GM04504 (cell line): Measurements from ENCODE around the gene SHH.

Experiments
- DNase-seq: peaks from one replicate; pipeline ENCODE4 v3.0.0-alpha.2; 2012; ENCODE audit warnings: low read depth

Gene SHH

DNA sequence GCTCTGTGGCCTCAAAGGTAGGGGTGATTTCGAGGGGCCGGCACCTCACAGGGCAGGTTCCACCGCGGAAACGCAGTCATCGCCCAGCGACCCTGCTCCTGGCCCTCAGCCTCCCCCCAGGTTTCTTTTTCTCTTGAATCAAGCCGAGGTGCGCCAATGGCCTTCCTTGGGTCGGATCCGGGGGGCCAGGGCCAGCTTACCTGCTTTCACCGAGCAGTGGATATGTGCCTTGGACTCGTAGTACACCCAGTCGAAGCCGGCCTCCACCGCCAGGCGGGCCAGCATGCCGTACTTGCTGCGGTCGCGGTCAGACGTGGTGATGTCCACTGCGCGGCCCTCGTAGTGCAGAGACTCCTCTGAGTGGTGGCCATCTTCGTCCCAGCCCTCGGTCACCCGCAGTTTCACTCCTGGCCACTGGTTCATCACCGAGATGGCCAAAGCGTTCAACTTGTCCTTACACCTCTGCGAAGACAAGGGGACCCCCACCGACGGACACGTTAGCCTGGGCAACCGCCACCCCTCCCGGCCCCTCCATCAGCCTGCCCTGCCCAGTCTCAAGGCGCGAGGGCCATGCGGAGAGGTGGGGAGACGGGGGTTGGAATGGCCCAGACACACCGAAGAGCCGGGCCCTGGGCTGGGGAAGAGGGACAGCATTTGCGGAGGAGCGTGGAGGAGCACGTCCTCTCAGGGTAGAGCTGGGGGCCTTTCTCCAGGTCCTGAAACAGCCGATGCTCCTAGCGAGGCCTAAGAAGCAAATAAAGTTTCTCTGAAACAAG is 6.0 kb downstream of the SHH start:
- no peak for DNase-seq

- DNase-seq = no peak
Measured at GRCh38 chr7:155805826-155806095, 6.5 kb downstream of the SHH start.

DNA sequence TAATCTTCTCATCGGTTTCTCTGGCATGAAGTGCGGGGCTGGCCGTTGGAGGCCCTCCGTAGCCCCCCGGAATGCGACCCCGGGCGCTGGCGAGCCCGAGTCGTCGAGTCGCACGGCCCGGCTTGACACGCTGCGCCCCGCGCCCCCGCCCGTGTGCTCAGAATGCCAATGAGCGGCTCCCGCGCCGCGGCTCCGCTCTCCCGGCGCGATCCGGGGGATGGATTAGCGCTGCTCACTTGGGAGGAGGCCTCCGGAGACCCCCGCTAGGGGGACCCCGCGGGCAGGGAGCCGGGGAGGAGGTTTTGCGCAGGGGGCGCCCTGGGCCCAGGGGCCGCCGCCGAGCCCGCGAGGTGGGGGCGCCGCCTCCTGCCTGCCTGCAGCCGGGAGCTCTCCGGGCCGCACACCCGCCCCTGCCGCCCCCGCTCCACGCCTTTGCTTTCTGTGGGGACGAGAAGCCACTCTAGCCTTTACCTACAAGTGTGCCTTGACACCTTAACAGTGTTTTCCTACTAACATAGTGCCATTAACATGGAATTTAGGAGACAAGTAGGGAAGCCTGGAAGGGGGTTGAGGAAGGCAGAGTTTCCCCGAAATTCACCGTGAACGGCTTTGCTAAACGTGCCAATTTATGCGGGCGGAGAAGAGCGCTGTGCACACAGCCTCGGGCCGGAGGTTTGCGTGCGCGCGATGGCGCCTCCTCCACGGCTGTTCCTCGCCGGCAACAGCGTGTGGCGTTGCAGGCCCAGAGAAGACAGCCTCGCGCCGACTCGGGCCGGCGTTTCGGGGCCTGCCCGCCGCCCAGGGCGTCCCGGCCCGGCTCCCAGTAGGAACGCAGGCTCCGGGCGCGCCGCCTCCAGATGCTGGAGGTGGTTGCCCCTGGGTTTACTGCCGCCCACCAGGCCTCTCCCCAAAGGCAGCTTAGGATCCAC is 7.1 kb downstream of the SHH start:
- peak; percentile 25 for DNase-seq

DNA sequence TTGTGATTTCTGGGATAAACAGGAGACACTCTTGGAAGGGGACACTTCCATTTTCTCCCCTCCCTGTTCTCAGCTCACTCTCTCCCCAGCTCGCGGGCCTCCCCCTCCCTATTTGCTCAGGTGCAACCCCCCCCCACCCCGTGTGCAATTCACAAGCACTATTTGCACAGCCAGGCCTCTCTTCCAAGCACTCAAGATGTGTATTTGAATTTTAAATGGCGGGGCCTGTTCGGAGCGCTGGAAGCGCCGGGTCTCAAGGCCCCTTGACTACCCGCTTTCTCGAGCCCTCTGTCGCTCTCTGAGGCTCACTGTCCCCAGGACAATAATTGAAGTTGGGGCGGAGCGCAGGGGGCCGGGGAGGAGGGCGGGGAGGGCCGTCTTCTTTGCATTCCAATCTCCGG is 7.8 kb downstream of the SHH start:
- no peak for DNase-seq

- no peak for DNase-seq
Measured at GRCh38 chr7:155803418-155804376, 8.6 kb downstream of the SHH start.

GRCh38 chr7:155802906-155803417 is 9.3 kb downstream of the SHH start:
- no peak for DNase-seq

- DNase-seq = no peak
Measured at GRCh38 chr7:155802291-155802690, 10.0 kb downstream of the SHH start.

GRCh38 chr7:155800741-155801267 is 11.5 kb downstream of the SHH start:
- no peak for DNase-seq

GRCh38 chr7:155800301-155800700 is 12.0 kb downstream of the SHH start:
- DNase-seq = no peak

- no peak for DNase-seq
Measured at GRCh38 chr7:155799514-155799913, 12.7 kb downstream of the SHH start.

GRCh38 chr7:155798673-155799439 is 13.4 kb downstream of the SHH start:
- DNase-seq = no peak

DNA sequence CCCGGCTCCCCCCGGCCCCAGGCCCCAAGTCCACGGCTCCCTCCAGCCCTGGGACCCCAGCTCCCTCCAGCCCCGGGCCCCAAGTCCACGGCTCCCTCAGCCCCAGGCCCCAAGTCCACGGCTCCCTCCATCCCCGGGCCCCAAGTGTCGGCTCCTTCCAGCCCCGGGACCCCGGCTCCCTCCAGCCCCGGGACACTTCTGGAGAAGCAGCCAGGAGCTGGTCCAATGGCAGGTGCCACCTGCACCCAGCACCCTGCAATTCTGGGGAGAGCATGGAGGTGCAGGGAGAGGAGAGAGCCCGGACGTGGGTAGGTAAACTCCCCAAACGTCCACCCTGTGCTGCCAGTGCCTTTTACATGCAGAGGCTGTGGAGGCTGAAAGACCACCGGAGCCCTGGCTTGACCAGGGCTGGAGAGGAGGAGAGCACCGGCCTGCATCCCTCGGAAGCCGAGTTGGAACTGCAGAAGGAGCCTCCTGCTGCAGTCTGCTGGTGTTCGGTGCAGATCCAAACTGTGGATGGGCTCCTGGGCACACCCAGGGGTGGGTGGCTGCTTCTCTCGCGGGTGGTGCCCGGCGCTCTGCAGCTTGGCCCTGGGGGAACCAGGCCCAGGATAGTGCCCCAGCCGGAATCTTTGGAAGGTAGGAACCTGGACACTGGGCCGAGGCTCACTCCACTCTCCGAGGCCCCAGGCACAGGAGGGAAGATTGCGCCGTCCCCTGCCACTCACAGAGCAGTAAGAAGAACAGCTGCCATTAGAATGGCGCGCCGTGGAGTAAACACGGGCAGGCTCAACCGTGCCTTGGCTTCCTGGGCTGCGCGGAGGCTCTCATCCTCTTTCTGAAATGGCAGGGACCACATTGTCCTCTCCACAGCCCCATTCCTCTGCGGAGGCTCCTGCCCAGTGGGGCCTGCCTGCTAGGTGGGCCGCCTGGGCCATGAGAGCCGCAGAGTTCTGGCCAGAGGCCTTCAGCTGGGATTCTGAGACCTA is 14.7 kb downstream of the SHH start:
- no peak for DNase-seq

DNA sequence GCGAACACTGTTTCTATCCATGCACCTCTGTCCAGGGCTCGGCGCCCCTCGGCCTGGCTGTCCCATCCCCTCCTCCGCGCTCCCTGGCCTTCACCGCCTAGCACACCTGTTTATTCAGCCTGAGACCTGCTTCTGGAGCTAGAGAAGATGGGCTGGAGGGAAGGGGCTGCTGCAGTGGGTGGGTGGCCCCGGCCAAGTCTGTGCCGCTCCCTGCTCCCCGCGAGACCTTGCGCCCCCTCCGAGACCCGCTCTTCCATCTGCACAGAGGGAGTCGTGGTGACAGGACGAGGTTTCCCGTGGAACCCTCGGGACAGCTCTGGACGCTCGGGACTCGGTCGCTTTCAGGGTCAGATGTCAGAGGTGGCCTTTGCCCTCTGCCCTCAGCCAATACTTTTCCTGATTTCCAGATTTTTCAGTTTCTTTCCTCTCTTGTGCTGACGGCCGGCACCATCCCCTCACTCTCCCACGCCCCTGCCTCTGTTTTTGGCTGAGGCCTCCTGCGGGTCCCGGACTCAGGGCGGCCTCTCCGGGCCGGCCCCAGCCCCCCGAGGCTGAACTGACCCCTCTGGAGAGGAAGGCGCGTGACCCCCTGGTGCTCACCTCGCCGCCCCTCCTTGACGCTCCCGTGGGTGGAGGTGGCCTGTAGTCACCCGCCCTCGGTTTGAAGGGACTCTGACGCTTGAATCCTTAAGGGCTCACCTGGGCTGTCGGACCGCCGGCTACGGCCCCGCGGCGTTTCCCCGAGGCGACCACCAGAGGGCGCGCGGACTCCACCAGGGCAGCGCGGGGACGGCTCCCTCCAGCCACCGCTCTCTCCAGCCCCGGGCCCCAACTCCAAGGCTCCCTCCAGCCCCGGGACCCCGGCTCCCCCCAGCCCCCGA is 15.6 kb downstream of the SHH start:
- no peak for DNase-seq

- no peak for DNase-seq
Measured at GRCh38 chr7:155795951-155796350, 16.3 kb downstream of the SHH start.

GRCh38 chr7:155795401-155795800 is 16.9 kb downstream of the SHH start:
- no peak for DNase-seq

DNA sequence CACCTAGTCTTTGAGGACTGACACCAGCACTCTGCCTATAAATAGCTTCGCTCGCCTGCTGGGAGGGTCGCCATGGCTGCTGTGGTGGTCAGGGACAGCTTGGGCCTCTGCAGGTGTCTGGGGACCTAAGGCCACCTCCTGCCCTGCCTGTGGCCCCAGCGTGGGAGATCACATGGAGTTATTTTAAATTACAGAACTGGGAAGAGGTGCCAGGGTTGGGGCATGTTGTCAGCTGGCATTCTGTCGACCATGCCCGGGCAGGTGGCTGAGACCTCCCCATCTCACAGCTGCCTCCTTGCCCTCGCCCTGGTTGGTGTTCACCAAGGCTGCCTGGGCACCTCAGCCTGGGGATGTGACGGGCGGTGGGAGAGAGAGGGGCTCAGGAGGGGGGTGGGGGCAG is 18.1 kb downstream of the SHH start:
- DNase-seq = no peak

DNA sequence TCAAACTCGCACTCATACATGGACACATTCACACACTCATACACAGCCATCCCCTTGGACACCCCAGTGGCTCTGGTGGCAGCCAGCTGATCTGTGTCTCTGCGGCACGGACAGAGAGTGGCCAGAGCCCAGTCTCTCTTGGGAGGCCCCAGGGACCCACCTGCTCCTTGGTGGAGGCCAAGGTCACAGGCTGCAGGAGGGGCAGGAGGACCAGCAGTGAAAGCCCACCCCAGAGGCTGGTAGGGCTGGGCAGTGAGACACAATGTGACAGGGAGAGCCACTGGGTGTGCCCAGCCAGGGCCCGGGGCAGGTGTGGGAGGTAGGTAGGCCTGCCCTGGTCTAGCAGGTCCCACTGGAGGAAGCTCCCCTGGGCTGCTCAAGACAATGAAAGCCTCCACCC is 18.5 kb downstream of the SHH start:
- no peak for DNase-seq

- no peak for DNase-seq
Measured at GRCh38 chr7:155792999-155793560, 19.2 kb downstream of the SHH start.
